KOPT-K1 (cell line): ENCODE data around the gene CARMIL1.

Experiments
- H3K27ac ChIP-seq: fragments of 200-600 bp; sonication (generic); 2 replicates; pipeline ENCODE4 v1.5.1; 2016; ENCODE audit warnings: antibody characterized with exemption, mild to moderate bottlenecking, low read depth, low read length; ENCODE audit not compliant: poor library complexity, severe bottlenecking
- H3K36me3 ChIP-seq: fragments of 200-600 bp; sonication (generic); 2 replicates; pipeline ENCODE4 v1.5.1; 2017; ENCODE audit warnings: antibody characterized with exemption, mild to moderate bottlenecking, low read length, moderate library complexity; ENCODE audit not compliant: insufficient read depth
- H3K9me3 ChIP-seq: fragments of 200-600 bp; sonication (generic); 2 replicates; pipeline ENCODE4 v1.5.1; 2017; ENCODE audit warnings: antibody characterized with exemption, low read length, mild to moderate bottlenecking; ENCODE audit not compliant: insufficient read depth, poor library complexity, severe bottlenecking

Gene CARMIL1

DNA sequence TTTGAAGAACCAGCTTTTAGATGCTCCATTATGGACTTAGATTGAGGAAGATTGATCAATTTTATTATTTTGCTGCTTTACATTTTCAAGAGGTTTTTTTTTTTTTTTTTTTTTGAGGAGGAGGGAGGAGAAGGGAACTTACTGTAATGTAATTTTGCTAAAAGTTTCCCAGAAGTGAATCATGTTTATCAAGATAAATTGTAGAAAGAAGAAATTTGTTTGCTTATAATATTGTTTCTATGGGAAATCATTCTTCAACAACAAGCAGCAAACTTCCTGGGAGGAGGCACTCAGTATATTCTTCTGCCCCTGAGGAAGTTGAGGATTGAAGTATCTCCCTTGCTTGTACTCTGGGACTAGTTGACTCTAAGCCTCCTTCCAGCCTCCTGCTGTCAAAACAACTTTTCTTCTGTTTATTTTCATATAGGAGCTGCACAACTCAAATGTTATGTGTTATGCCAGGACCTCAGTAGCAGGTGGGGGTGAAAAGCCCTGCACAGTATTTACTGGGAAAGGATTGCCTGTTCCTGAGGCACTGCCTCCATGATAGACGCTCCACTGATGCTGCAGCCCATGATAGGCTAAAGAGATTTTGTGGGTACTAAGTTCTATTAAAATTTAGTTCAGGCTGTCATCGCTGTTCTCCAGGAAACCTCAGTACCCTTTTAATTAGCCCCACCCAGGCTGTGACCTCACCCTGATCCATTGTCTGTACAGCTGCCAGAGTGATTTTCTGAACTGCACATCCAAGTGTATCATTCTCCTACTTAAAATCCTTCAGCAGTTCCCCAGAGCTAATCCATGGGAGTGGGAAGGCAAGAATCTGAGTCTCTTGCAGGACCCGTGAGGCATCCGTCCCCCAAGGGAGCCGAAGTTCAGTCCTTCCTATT lies 51.9 kb downstream of the CARMIL1 start:
- no peak overlapping the region for H3K27ac ChIP-seq
- no peaks in the 10 kb centered on the region for H3K36me3 ChIP-seq

DNA sequence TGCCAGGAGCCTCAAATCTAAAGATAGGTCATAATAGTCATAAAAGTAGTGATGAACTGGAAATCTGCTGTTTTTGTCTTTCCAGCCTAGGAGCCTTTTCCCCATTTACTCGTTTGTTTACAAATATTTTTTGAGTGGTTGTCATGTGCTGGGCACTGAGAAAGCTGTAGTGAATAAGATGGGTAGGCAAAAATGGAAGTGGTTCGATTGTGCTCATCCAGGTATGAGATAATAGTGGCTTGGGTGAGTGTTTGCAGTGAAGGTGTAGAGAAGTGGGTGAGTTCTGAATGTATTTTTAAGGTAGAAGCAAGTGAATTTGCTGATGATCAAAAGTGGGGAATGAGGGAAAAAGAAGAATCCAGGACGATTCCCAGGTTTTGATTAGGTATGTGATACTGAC lies 53.0 kb downstream of the CARMIL1 start:
- Histone ChIP-seq H3K9me3 (no peaks in the 10 kb centered on the region), H3K27ac (no peak overlapping the region), H3K36me3 (no peaks in the 10 kb centered on the region)

More for the DNA sequence above, 51.9 kb downstream of the CARMIL1 start:
- no peaks in the 10 kb centered on the region for H3K9me3 ChIP-seq

DNA sequence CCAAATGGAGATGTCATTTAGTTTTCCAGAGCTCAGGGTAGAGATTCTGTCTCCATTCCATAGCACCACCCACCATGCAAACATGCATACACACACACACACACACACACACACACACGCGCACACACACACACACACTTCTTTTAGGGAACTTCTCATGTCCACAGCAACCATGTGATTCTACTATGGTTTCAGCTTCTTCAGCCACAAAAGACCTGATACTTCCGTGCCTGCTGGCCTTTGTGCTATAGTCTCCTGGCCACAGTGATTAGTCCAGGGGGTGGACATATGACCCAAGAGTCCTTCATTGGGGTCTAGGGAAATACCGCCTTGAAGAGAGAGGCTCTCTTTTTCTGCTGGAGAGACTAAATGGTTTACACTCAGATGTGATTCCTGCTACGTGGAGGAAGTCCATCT lies 53.5 kb downstream of the CARMIL1 start:
- Histone ChIP-seq H3K27ac (no peak overlapping the region), H3K36me3 (no peaks in the 10 kb centered on the region), H3K9me3 (no peaks in the 10 kb centered on the region)

DNA sequence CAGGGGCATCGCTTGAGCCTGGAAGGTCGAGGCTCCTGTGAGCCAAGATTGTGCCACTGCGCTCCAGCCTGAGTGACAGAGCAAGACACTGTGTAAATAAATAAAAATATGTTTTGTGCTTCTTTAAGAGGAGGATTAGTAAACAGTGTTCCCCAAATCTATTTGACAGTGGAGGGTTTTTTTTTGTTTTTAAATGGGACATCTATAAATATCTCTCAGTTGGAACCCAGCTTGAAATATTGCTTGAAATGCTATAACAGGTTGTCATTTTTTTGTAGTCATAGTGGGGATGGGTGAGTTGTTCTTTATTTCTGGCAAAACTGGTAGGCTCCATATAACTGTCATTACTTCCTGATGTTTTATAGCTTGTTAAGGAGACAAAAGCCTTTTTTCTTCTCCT lies 54.3 kb downstream of the CARMIL1 start:
- Histone ChIP-seq H3K9me3 (no peaks in the 10 kb centered on the region), H3K36me3 (no peaks in the 10 kb centered on the region), H3K27ac (no peak overlapping the region)

DNA sequence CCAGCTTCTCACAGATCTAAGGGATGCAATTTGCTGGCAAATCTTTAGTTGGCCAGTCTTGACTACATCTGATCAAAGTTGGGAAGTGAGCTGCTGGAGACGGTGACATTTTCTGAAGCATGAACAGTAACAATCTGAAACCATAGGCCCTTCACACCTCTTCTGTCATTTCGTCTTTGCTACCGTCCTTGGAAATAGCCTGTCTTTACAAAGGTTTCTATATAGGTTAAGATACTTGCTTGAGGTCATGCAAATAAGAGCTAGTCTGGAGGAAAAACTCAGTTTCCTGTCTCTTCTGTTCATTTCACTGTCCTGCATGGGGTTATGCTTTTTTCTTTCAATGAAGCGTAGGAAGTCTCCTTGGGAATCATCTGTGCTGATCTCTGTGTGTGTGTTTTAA lies 55.6 kb downstream of the CARMIL1 start:
- Histone ChIP-seq H3K36me3 (no peaks in the 10 kb centered on the region), H3K27ac (no peak overlapping the region), H3K9me3 (no peaks in the 10 kb centered on the region)

DNA sequence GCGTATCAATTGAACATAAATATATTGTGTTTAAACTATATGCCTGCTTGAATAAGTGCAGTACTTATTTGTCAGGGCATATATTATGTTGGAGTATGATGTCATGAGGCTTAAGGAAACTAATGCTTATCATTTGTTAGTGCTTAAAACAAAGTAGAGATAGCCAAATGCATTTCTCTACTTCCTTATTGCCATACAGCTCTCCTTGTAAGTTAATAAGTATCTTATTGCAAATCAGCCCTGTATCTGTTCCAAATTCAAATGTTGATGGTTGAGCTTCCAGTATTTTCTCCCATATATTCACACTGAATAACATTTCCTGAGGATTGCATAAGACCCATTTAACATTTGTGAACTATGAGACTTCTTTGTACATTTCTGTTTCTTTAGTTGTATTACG lies 57.8 kb downstream of the CARMIL1 start:
- H3K36me3 ChIP-seq: no peaks in the 10 kb centered on the region
- no peak overlapping the region for H3K27ac ChIP-seq
- no peaks in the 10 kb centered on the region for H3K9me3 ChIP-seq

DNA sequence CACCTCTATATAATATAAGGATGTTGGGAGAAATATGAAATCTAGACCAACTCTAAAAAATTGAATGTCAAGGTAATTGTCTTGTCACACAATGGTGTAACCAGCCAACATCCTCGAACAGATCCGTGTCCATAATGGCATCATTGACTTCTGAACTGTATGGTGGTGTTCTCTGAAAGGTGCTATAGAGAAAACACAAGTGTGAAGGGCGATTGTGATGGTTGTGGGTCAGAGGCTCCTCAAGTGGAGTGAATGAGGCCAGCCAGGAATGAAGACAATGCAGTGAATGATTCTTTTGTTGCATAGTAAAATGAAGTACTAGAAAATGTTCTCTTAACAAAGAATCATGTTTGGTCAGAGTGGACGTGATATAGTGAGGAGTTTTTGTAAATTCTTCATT lies 58.3 kb downstream of the CARMIL1 start:
- Histone ChIP-seq H3K36me3 (no peaks in the 10 kb centered on the region), H3K9me3 (no peaks in the 10 kb centered on the region), H3K27ac (no peak overlapping the region)

DNA sequence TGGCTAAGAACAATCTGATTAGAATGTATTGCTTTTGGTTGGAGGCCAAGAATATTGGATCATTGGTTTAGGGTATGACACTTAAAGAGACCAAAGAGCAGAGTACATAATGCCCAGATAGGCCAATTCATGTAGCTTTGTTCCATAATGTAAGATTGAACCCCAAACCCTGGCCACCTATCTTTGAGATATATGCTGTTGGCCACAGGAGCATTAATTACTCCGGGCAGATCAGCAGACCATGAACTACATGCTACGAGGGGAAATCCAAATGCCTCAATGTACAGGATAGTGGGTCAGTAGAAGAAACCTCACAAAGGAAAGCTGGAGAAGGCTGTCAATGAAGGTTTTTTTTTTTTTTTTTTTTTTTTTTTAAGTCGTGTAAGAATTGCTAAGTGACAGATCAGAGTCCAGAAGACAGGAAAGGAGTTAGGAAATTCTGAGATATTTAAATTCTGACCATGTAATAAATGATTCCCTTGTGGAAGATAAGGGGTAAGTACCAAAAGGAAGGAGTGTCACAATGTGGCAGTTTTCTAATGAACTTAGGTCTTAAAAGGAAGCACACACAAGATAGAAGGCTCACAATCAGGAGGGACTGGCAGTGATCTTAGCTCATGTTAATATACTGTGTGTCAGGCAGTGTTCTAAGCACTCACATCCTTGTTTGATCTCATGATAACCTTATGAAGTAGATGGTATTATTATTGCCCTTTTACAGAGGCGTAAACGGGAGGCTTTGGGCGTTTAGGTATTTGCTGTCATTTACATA lies 61.4 kb downstream of the CARMIL1 start:
- no peaks in the 10 kb centered on the region for H3K9me3 ChIP-seq
- H3K27ac ChIP-seq: no peak overlapping the region
- no peaks in the 10 kb centered on the region for H3K36me3 ChIP-seq

DNA sequence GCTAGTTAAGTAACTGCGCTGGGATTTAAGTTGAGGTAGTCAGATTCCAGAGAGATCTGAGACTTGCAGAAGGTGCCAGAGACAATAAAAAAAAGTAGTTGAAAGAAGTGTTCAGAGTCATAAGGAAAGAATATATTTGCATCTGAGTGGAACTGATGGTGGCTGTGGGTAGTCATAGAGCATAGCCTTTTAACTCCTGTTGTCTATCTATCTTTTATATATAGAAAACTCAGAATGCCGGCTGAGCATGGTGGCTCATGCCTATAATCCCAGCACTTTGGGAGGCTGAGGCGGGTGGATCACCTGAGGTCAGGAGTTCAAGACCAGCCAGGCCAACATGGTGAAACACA lies 62.0 kb downstream of the CARMIL1 start:
- H3K9me3 ChIP-seq: no peaks in the 10 kb centered on the region
- H3K27ac ChIP-seq: no peak overlapping the region
- no peaks in the 10 kb centered on the region for H3K36me3 ChIP-seq

DNA sequence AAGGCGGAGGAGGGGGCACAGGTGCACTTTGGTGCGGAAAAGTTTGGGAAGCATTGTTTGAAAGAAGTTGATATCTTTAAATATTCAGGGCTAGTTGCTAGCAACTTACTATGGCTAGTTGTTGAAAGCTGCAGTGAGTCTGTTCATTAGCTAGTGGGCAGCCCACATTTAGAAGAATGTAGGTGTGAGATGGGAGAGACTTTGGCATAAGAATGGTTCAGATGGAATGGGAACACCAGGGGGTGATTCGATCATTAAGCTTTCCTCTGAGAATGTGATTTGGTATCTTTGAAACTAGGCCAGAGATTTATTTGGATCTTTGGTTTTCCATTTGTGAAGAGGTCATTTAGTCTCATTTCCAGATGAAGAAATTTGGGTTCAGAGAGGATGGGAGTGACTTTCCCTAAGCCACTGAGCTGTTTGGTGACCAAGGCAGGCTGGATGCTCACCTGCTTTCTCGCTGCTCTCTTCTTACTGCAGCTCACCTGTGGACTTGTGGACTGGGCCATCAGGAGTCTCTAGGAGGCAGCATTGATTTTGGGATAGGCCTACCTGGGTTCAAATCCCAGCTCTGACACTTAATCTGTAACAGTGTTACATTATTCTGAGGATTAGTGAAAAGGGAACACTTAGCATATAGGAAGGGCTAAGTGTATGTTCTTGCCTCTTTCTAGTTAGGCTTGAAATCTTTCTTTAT lies 62.9 kb downstream of the CARMIL1 start:
- Histone ChIP-seq H3K27ac (no peak overlapping the region), H3K36me3 (no peaks in the 10 kb centered on the region), H3K9me3 (no peaks in the 10 kb centered on the region)

DNA sequence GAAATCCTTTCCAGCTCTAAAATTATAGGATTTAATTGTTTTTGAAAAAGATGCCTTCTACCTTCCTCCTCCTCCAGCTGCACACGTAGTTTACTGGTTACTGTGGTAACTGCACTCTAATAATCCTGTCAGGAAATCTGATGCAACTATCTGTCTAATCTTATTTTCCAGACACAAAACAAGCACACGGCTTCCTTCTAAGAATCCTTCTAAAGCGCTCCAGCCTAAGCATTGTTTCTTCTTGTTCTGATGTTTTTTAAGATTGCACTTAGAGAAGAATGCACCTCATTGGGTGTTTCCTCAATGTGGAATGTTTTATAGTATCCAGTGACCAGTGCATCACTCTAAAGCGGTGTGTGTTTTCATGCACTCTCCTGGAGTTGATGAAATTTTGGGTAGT lies 63.6 kb downstream of the CARMIL1 start:
- H3K36me3 ChIP-seq: no peaks in the 10 kb centered on the region
- H3K9me3 ChIP-seq: no peaks in the 10 kb centered on the region
- H3K27ac ChIP-seq: no peak overlapping the region

DNA sequence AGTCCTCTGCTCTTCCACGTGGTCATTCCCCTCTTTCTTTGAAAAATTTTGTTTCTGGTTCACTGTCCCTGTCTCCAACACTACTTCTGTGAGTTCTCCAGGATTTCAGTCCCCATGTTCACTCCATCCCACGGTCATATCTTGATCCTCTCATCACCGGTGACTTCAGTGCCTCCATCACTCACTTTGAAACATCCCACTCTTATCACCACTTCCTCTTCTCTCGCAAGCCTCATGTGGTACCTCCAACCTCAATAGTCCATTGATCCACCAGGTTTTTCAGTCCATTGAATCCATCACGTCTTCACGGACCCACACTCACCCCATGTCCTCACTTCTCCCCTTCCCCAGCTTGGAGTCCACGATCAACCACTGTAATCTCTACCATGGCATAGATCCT lies 64.8 kb downstream of the CARMIL1 start:
- H3K27ac ChIP-seq: no peak overlapping the region

DNA sequence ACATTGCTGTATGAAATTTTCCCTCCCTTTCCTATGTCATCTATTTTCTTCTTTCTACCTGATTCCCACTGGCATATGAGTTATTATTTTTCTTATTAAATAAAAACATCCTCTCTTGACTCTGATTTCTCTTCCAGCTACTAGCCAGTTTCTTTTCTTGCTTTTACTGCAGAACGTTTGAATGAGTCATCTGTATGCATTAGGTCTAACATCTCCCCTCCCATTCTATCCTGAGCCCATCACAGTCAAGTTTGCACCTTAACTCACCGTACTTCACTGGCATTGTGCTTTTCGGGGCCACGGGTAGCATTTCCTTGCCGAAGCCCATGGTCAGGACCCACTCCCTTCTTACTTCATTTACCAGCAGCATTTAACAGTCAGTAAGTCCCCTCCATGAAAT lies 65.7 kb downstream of the CARMIL1 start:
- Histone ChIP-seq H3K9me3 (no peaks in the 10 kb centered on the region), H3K36me3 (no peaks in the 10 kb centered on the region), H3K27ac (no peak overlapping the region)

More for the DNA sequence above, 64.8 kb downstream of the CARMIL1 start:
- H3K9me3 ChIP-seq: no peaks in the 10 kb centered on the region
- H3K36me3 ChIP-seq: no peaks in the 10 kb centered on the region

DNA sequence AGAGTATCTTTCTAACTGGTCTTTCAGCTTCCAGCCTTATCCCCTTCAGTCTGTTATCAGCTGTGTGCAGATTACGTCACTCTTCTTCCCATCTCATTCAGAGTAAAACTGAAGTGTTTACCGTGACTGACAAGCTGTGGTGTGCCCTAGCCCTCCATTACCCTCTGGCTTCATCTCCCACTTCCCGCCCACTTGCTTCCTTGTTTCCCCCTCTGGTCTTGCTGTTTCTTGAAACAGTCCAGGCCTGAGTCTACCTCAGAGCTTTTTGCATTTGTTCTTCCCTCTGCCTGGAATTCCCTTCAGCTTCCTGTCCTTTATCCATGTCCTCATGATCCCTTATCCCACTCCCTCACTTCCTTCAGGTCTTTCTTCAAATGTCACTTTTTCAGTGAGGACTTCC lies 66.9 kb downstream of the CARMIL1 start:
- H3K9me3 ChIP-seq: no peaks in the 10 kb centered on the region
- no peaks in the 10 kb centered on the region for H3K36me3 ChIP-seq
- H3K27ac ChIP-seq: no peak overlapping the region

DNA sequence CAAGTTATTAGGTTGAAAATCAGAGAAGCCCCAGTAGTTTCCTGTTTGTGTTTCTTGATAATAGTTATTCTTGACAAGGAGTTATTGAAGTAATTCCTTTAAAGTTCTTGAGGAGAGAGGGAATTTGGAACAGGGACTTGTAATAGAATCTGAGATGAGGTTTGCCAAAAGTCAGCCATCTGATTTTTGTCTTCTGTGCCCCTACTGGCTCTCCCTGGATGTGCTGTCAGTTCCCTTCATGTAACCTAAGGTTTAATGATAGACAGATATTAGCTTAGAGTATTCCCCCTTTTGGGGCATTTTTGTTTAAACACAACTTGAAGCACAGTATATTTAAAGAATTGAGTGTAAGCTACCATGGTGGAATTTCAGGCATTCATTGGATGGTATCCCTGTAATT lies 71.4 kb downstream of the CARMIL1 start:
- Histone ChIP-seq H3K27ac (no peak overlapping the region), H3K36me3 (no peaks in the 10 kb centered on the region), H3K9me3 (no peaks in the 10 kb centered on the region)
